H1 (cell line): ENCODE data around the gene ERCC6. TPM values are rescaled to one million over a fixed set of nuclear protein-coding genes. Genes with fewer than 3 reads are reported as not detected.

ENCODE experiments used
- CTCF ChIA-PET: fragments of 300-600 bp; sonication (Branson Sonifier 250); formaldehyde crosslinking; loops from one replicate; lab custom pipeline; 2021; ENCODE audit not compliant: partially characterized antibody; lab: Charles Lee
- POLR2A ChIA-PET: fragments of 300-600 bp; sonication (Branson Sonifier 250); formaldehyde crosslinking; loops from one replicate; lab custom pipeline; 2021; ENCODE audit warnings: inconsistent platforms; ENCODE audit not compliant: partially characterized antibody; lab: Charles Lee
- DNase-seq, 2 experiments: peaks; one replicate each; pipeline versions ENCODE4 v3.0.0 to v3.0.0-alpha.2; 2010 to 2022; ENCODE audit warnings: low spot score in 2 of 2, low read depth in 1 of 2, mixed read lengths in 1 of 2
- FAIRE-seq: peaks from 2 replicates; lab custom pipeline; 2011; peaks lifted over from hg19 to GRCh38; lab: Jason Lieb, UNC
- H2AFZ ChIP-seq: 2 replicates; pipeline ENCODE4 v1.8.1; 2012; ENCODE audit warnings: low read length, inconsistent platforms
- H2AK5ac ChIP-seq: 2 replicates; pipeline ENCODE4 v1.6.1; 2013; ENCODE audit warnings: low read depth, low read length
- H2BK120ac ChIP-seq: replicated peaks from 2 replicates; pipeline ENCODE3; 2013; ENCODE audit warnings: low read depth, low read length, inconsistent platforms
- H2BK12ac ChIP-seq: 2 replicates; pipeline ENCODE4 v1.6.1; 2013; ENCODE audit warnings: low read depth, low read length
- H2BK15ac ChIP-seq: 2 replicates; pipeline ENCODE4 v1.6.1; 2013; ENCODE audit warnings: low read length
- H2BK20ac ChIP-seq: 2 replicates; pipeline ENCODE4 v1.6.1; 2013; ENCODE audit warnings: low read length
- H2BK5ac ChIP-seq: 2 replicates; pipeline ENCODE4 v1.6.1; 2013; ENCODE audit warnings: low read depth, low read length
- H3K14ac ChIP-seq: 2 replicates; pipeline ENCODE4 v1.6.1; 2013; ENCODE audit warnings: inconsistent platforms; ENCODE audit not compliant: insufficient read length
- H3K18ac ChIP-seq: 2 replicates; pipeline ENCODE4 v1.6.1; 2013; ENCODE audit warnings: low read length; ENCODE audit errors: extremely low read depth
- H3K23ac ChIP-seq: 2 replicates; pipeline ENCODE4 v1.6.1; 2013; ENCODE audit warnings: inconsistent platforms; ENCODE audit not compliant: insufficient read length
- H3K23me2 ChIP-seq: 2 replicates; pipeline ENCODE4 v1.6.1; 2013; ENCODE audit warnings: low read depth, low read length
- H3K27ac ChIP-seq: 2 replicates; pipeline ENCODE4 v1.6.1; 2011; ENCODE audit warnings: low read depth, low read length, inconsistent platforms
- H3K27me3 ChIP-seq, 4 experiments: replicated peaks in 1 of 4; 1 replicate in 1 of 4; 2 replicates in 3 of 4; pipeline versions ENCODE4 v1.6.1 to v1.8.1; 2011 to 2013; ENCODE audit warnings: low read length in 3 of 4, mild to moderate bottlenecking in 3 of 4, inconsistent platforms in 2 of 4, mixed read lengths in 2 of 4, moderate library complexity in 1 of 4; ENCODE audit not compliant: control insufficient read depth in 3 of 4, insufficient read depth in 3 of 4; ENCODE audit errors: extremely low read depth in 1 of 4
- H3K36me3 ChIP-seq, 4 experiments: 2 replicates each; pipeline versions ENCODE4 v1.6.1 to v1.8.1; 2011 to 2013; ENCODE audit warnings: mild to moderate bottlenecking in 4 of 4, low read length in 3 of 4, moderate library complexity in 2 of 4, control low read depth in 1 of 4, inconsistent platforms in 1 of 4; ENCODE audit not compliant: insufficient read depth in 4 of 4, control insufficient read depth in 2 of 4
- H3K4ac ChIP-seq: replicated peaks from 2 replicates; pipeline ENCODE3; 2013; ENCODE audit warnings: low read length, low read depth, mixed read lengths, inconsistent platforms; ENCODE audit not compliant: insufficient read length
- H3K4me1 ChIP-seq, 4 experiments: replicated peaks in 1 of 4; 1 replicate in 1 of 4; 2 replicates in 3 of 4; pipeline versions ENCODE4 v1.6.1 to v1.8.1; 2011 to 2013; ENCODE audit warnings: low read length in 3 of 4, inconsistent platforms in 2 of 4, mixed read lengths in 1 of 4; ENCODE audit not compliant: insufficient read depth in 4 of 4, control insufficient read depth in 3 of 4
- H3K4me2 ChIP-seq, 2 experiments: 2 replicates each; pipeline versions ENCODE4 v1.6.1 to v1.8.1; 2011 to 2013; ENCODE audit warnings: low read depth in 2 of 2, low read length in 2 of 2, control low read depth in 1 of 2, inconsistent platforms in 1 of 2, mild to moderate bottlenecking in 1 of 2; ENCODE audit not compliant: insufficient read depth in 1 of 2
- H3K4me3 ChIP-seq, 4 experiments: fragments of 200-600, 300-600 bp in 1 of 4; sonication (generic), shearing (Covaris generic), sonication (Bioruptor Twin) in 1 of 4; 2 replicates each; pipeline versions ENCODE4 v1.5.1 to v1.8.1; 2011 to 2016; ENCODE audit warnings: low read length in 4 of 4, low read depth in 3 of 4, control low read depth in 2 of 4, inconsistent platforms in 2 of 4, mild to moderate bottlenecking in 2 of 4, mixed read lengths in 1 of 4, moderate library complexity in 1 of 4; ENCODE audit not compliant: insufficient read depth in 2 of 4; ENCODE audit errors: extremely low read depth in 1 of 4
- H3K56ac ChIP-seq: replicated peaks from 2 replicates; pipeline ENCODE3; 2013; ENCODE audit warnings: low read depth, mild to moderate bottlenecking, mixed read lengths, low read length, inconsistent platforms; ENCODE audit not compliant: insufficient read length
- H3K79me1 ChIP-seq: 2 replicates; pipeline ENCODE4 v1.6.1; 2013; ENCODE audit warnings: low read depth, low read length, control low read depth
- H3K79me2 ChIP-seq, 2 experiments: 2 replicates each; pipeline versions ENCODE4 v1.6.1 to v1.8.1; 2012 to 2013; ENCODE audit warnings: low read length in 2 of 2, mild to moderate bottlenecking in 2 of 2, inconsistent platforms in 1 of 2; ENCODE audit not compliant: insufficient read depth in 2 of 2, control insufficient read depth in 1 of 2
- H3K9ac ChIP-seq, 4 experiments: replicated peaks in 1 of 4; 1 replicate in 1 of 4; 2 replicates in 3 of 4; pipeline versions ENCODE4 v1.6.1 to v1.8.1; 2011 to 2013; ENCODE audit warnings: low read depth in 3 of 4, low read length in 3 of 4, control low read depth in 2 of 4, mild to moderate bottlenecking in 2 of 4, moderate library complexity in 2 of 4, inconsistent platforms in 1 of 4; ENCODE audit errors: extremely low read depth in 1 of 4
- H3K9me3 ChIP-seq, 2 experiments: 2 replicates each; pipeline versions ENCODE4 v1.6.1 to v1.8.1; 2012 to 2013; ENCODE audit warnings: mild to moderate bottlenecking in 2 of 2, moderate library complexity in 2 of 2, control low read depth in 1 of 2, inconsistent platforms in 1 of 2, low read depth in 1 of 2, low read length in 1 of 2, mixed read lengths in 1 of 2; ENCODE audit not compliant: insufficient read depth in 2 of 2
- H4K20me1 ChIP-seq, 2 experiments: replicated peaks in 1 of 2; 2 replicates each; pipeline versions ENCODE3 to v1.8.1; 2011 to 2013; ENCODE audit warnings: inconsistent platforms in 2 of 2, low read length in 2 of 2, mild to moderate bottlenecking in 1 of 2; ENCODE audit not compliant: insufficient read depth in 2 of 2, control insufficient read depth in 1 of 2
- H4K5ac ChIP-seq: 2 replicates; pipeline ENCODE4 v1.6.1; 2013; ENCODE audit warnings: low read length, low read depth, mixed read lengths, inconsistent platforms; ENCODE audit not compliant: insufficient read length
- H4K8ac ChIP-seq: 2 replicates; pipeline ENCODE4 v1.8.0; 2013; ENCODE audit warnings: mild to moderate bottlenecking, moderate library complexity, low read length, inconsistent platforms; ENCODE audit not compliant: insufficient read depth; ENCODE audit errors: extremely low read depth
- H4K91ac ChIP-seq: replicated peaks from 2 replicates; pipeline ENCODE3; 2013; ENCODE audit warnings: low read length, mixed read lengths, inconsistent platforms; ENCODE audit not compliant: insufficient read length
- ATF2 ChIP-seq: IDR thresholded peaks from 2 replicates; pipeline ENCODE4 v1.6.1; 2012; ENCODE audit warnings: low read length, inconsistent platforms
- BACH1 ChIP-seq: IDR thresholded peaks from 2 replicates; pipeline ENCODE4 v1.6.1; 2012; ENCODE audit warnings: low read length, improper control_type of control experiment
- CBX5 ChIP-seq: fragments of 300-800, 300-1000 bp; sonication (generic); IDR thresholded peaks from 2 replicates; pipeline ENCODE4 v1.7.1; 2016; ENCODE audit warnings: antibody characterized with exemption, low read length, low read depth
- CBX8 ChIP-seq: fragments of 300-800, 300-1000 bp; sonication (generic); IDR thresholded peaks from 2 replicates; pipeline ENCODE4 v1.7.1; 2016; ENCODE audit warnings: low read depth, low read length, borderline replicate concordance
- CHD1 ChIP-seq: IDR thresholded peaks from 2 replicates; pipeline ENCODE4 v1.6.1; 2012; ENCODE audit warnings: low read depth, low read length, improper control_type of control experiment
- GTF2F1 ChIP-seq: IDR thresholded peaks from 2 replicates; pipeline ENCODE4 v1.6.1; 2012; ENCODE audit warnings: low read depth, low read length, improper control_type of control experiment, borderline replicate concordance
- HDAC2 ChIP-seq, 2 experiments: fragments of 300-600 bp in 1 of 2; sonication (generic) in 1 of 2; IDR thresholded peaks; 2 replicates each; pipeline ENCODE4 v1.6.1; 2011 to 2012; ENCODE audit warnings: low read depth in 2 of 2, low read length in 2 of 2, mild to moderate bottlenecking in 2 of 2, moderate library complexity in 2 of 2, borderline replicate concordance in 1 of 2, inconsistent platforms in 1 of 2
- NANOG ChIP-seq: IDR thresholded peaks from 2 replicates; pipeline ENCODE4 v1.6.1; 2011; ENCODE audit warnings: low read length, low read depth, mild to moderate bottlenecking, inconsistent platforms; ENCODE audit not compliant: insufficient read depth, poor library complexity, severe bottlenecking
- RBBP5 ChIP-seq: IDR thresholded peaks from 2 replicates; pipeline ENCODE4 v1.7.1; 2012; ENCODE audit warnings: low read depth, mild to moderate bottlenecking, inconsistent platforms, low read length, moderate library complexity, borderline replicate concordance
- SIRT6 ChIP-seq: IDR thresholded peaks from one replicate; pipeline ENCODE4 v1.7.1; 2012; ENCODE audit warnings: low read length, inconsistent platforms
- SRF ChIP-seq: IDR thresholded peaks from 2 replicates; pipeline ENCODE4 v1.6.1; 2011; ENCODE audit warnings: mild to moderate bottlenecking, low read depth, low read length, moderate library complexity
- SUZ12 ChIP-seq: fragments of 200-600 bp; sonication (generic); IDR thresholded peaks from 2 replicates; pipeline ENCODE4 v1.6.1; 2012; ENCODE audit warnings: mild to moderate bottlenecking, inconsistent platforms, low read length, moderate library complexity, mixed read lengths
- TAF1 ChIP-seq: IDR thresholded peaks from 2 replicates; pipeline ENCODE4 v1.6.1; 2011; ENCODE audit warnings: mild to moderate bottlenecking, low read depth, low read length
- WGBS, 2 experiments: shearing (Covaris generic) in 1 of 2; methylation state at CpG; one replicate each; pipeline versions ENCODE4 v1.1.6 to v1.1.7; 2013 to 2015; ENCODE audit warnings: low lambda C conversion rate in 2 of 2, mixed read lengths in 2 of 2, inconsistent platforms in 1 of 2, low coverage in 1 of 2, missing lambda C conversion rate in 1 of 2; ENCODE audit not compliant: insufficient replicate concordance in 2 of 2, insufficient coverage in 1 of 2, insufficient read length in 1 of 2; ENCODE audit errors: extremely low coverage in 1 of 2, missing lambda C conversion rate in 1 of 2; 5-methylcytosine and 5-hydroxymethylcytosine counted together
- polyA plus RNA-seq, 7 experiments: library from polyadenylated mRNA; depleted of rRNA in 3 of 7; stranded (reverse) in 5 of 7; unstranded in 2 of 7; fragments of >200 nt in 5 of 7; fragments of 200-250 nt in 2 of 7; gene quantifications; 1 replicate in 5 of 7; 2 replicates in 1 of 7; 4 replicates in 1 of 7; pipeline versions ENCODE4 v1.2.1 to v1.2.3, GENCODE V29; 2011 to 2013; ENCODE audit warnings: missing spikeins in 2 of 7, mixed read lengths in 2 of 7
- total RNA-seq: library from RNA; stranded (reverse); fragmentation: NEBNext Ultra II Directional; extraction: Animal tissue kit (Norgen Biotek cat#: 25700); gene quantifications from 2 replicates; pipeline ENCODE4 v1.2.1, GENCODE V29; 2021

Gene ERCC6
- total and polyA plus RNA-seq, 2 of the 8 experiments (the other 6 are each of a cell fraction or from before 2014, with no cell fraction given) = 4.1 to 11.9 TPM

GRCh38 chr10:49508654-49509053 is 30.3 kb downstream of the ERCC6 start:
- no peak overlapping the region for H3K23ac ChIP-seq
- no peak overlapping the region for H3K4ac ChIP-seq
- CTCF ChIA-PET = interaction anchor here (0.7 to 12.5 kb wide), 4 partner anchors 13 to 119 kb away, joined by 3 to 261 read pairs (median 42); no protein-coding TSS in a partner anchor
- H2BK5ac ChIP-seq = no peak overlapping the region
- H3K4me2 ChIP-seq = no peak overlapping the region
- no peak for DNase-seq
- POLR2A ChIA-PET = no interaction called here
- H2AK5ac ChIP-seq = no peak overlapping the region
- H4K91ac ChIP-seq = no peak overlapping the region
- H3K18ac ChIP-seq = no peak overlapping the region
- no peaks in the 10 kb centered on the region for H3K79me2 ChIP-seq
- H3K79me1 ChIP-seq = no peaks in the 10 kb centered on the region
- no peaks in the 10 kb centered on the region for H3K9me3 ChIP-seq
- H4K5ac ChIP-seq = no peak overlapping the region
- no peak overlapping the region for H3K27ac ChIP-seq
- H2AFZ ChIP-seq = no peak overlapping the region
- no peaks in the 10 kb centered on the region for H3K27me3 ChIP-seq
- no peaks in the 10 kb centered on the region for H3K23me2 ChIP-seq
- FAIRE-seq = no peak
- H2BK120ac ChIP-seq = no peak overlapping the region
- H4K20me1 ChIP-seq = peaks cover 0 to 1% of the 10 kb centered on the region in 2 experiments
- H3K4me3 ChIP-seq = no peak overlapping the region
- 77% methylated on average over 3 of the region's 4 CpGs; no CpG with 5 or more reads in 1 of the 2 experiments for WGBS, 2 experiments
- no peaks in the 10 kb centered on the region for H3K36me3 ChIP-seq
- no peak overlapping the region for H3K56ac ChIP-seq
- H3K4me1 ChIP-seq = no peaks in the 10 kb centered on the region
- no peak overlapping the region for H3K14ac ChIP-seq
- no peak overlapping the region for H4K8ac ChIP-seq
- H2BK20ac ChIP-seq = no peak overlapping the region
- no peak overlapping the region for H3K9ac ChIP-seq
- no peak overlapping the region for H2BK15ac ChIP-seq
- no peak overlapping the region for H2BK12ac ChIP-seq
- TF ChIP-seq CBX5 (no peak), RBBP5 (no peak), TAF1 (no peak), HDAC2 (IDR thresholded peaks at IDR 0.05; ENCODE audit: borderline replicate concordance in 1 of 2, low read depth in 2 of 2, low read length in 2 of 2) (no peak), SRF (no peak), CHD1 (no peak), SUZ12 (no peak), ATF2 (no peak), NANOG (no peak), CBX8 (no peak), BACH1 (no peak), GTF2F1 (no peak), SIRT6 (no peak)
